22Rv1 (cell line): ENCODE results near the gene GLYATL2.

ENCODE experiments used
- ZFX ChIP-seq: fragments of 450-650 bp; IDR thresholded peaks from 2 replicates; pipeline ENCODE4 v1.6.1; 2017; ENCODE audit warnings: antibody characterized with exemption, borderline replicate concordance
- TF ChIP-seq, protein P1 (sequence below): fragments of 450-650 bp; IDR thresholded peaks from 2 replicates; pipeline ENCODE4 v1.5.1; 2017; ENCODE audit warnings: mild to moderate bottlenecking

DNA sequence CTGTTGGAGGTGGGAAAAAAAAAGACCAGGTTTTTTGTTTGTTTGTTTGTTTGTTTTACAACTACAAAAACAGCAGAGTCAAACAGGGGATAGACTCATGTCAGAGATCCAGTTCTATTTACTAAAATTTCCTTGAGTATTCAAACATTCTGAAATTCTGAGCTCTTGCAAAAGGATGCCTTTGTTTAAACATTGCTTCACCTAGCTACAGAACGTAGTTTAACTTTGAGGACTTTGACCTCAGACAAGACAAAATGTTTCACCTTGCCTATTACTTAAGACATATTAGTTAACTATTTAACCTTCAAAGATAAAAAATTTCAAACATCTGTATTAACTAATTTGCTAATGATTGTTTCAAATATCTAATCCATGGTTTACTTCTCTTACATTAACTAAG is 36.1 kb upstream of the GLYATL2 start:
- TF ChIP-seq, protein P1, sequence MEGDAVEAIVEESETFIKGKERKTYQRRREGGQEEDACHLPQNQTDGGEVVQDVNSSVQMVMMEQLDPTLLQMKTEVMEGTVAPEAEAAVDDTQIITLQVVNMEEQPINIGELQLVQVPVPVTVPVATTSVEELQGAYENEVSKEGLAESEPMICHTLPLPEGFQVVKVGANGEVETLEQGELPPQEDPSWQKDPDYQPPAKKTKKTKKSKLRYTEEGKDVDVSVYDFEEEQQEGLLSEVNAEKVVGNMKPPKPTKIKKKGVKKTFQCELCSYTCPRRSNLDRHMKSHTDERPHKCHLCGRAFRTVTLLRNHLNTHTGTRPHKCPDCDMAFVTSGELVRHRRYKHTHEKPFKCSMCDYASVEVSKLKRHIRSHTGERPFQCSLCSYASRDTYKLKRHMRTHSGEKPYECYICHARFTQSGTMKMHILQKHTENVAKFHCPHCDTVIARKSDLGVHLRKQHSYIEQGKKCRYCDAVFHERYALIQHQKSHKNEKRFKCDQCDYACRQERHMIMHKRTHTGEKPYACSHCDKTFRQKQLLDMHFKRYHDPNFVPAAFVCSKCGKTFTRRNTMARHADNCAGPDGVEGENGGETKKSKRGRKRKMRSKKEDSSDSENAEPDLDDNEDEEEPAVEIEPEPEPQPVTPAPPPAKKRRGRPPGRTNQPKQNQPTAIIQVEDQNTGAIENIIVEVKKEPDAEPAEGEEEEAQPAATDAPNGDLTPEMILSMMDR, result no peak
- TF ChIP-seq ZFX, result no peak
